HTERT RPE-1 (cell line): ENCODE measurements around the gene WWOX.

Experiments used
- in situ Hi-C: fragments of 300-500 bp; cut with MboI; formaldehyde crosslinking; loops from 4 replicates; pipeline ENCODE4 v1.14.3; 2020; ENCODE audit warnings: low sequenced_read_pairs

WWOX gene

GRCh38 chr16:78485188-78485916 is 385.9 kb downstream of the WWOX start:
- in situ Hi-C loops = no loop called here

- in situ Hi-C loops = no loop called here
Observed at GRCh38 chr16:78485917-78486257, 386.4 kb downstream of the WWOX start.

- in situ Hi-C loops = no loop called here
Observed at GRCh38 chr16:78487471-78487870, 388.0 kb downstream of the WWOX start.

- in situ Hi-C loops = no loop called here
Observed at GRCh38 chr16:78489072-78489471, 389.6 kb downstream of the WWOX start.

GRCh38 chr16:78489631-78490030 is 390.2 kb downstream of the WWOX start:
- in situ Hi-C loops = no loop called here

GRCh38 chr16:78490431-78490830 is 391.0 kb downstream of the WWOX start:
- in situ Hi-C loops = no loop called here

GRCh38 chr16:78490847-78491246 is 391.4 kb downstream of the WWOX start:
- in situ Hi-C loops = no loop called here

GRCh38 chr16:78493573-78493972 is 394.1 kb downstream of the WWOX start:
- in situ Hi-C loops = no loop called here

GRCh38 chr16:78494105-78494504 is 394.7 kb downstream of the WWOX start:
- in situ Hi-C loops = no loop called here

- in situ Hi-C loops = no loop called here
Observed at GRCh38 chr16:78494674-78495073, 395.2 kb downstream of the WWOX start.

- in situ Hi-C loops = no loop called here
Observed at GRCh38 chr16:78496189-78496588, 396.7 kb downstream of the WWOX start.

- in situ Hi-C loops = no loop called here
Observed at GRCh38 chr16:78499399-78499798, 399.9 kb downstream of the WWOX start.

GRCh38 chr16:78500659-78501270 is 401.3 kb downstream of the WWOX start:
- in situ Hi-C loops = no loop called here

GRCh38 chr16:78501744-78502143 is 402.3 kb downstream of the WWOX start:
- in situ Hi-C loops = no loop called here

- in situ Hi-C loops = no loop called here
Observed at GRCh38 chr16:78502812-78503350, 403.4 kb downstream of the WWOX start.

- in situ Hi-C loops = no loop called here
Observed at GRCh38 chr16:78503602-78504001, 404.1 kb downstream of the WWOX start.

GRCh38 chr16:78504401-78504851 is 405.0 kb downstream of the WWOX start:
- in situ Hi-C loops = no loop called here

GRCh38 chr16:78505036-78505435 is 405.6 kb downstream of the WWOX start:
- in situ Hi-C loops = no loop called here

- in situ Hi-C loops = no loop called here
Observed at GRCh38 chr16:78505544-78506366, 406.3 kb downstream of the WWOX start.

GRCh38 chr16:78506367-78507193 is 407.1 kb downstream of the WWOX start:
- in situ Hi-C loops = no loop called here

- in situ Hi-C loops = no loop called here
Observed at GRCh38 chr16:78507576-78507975, 408.1 kb downstream of the WWOX start.
